SKM-1 treated with dmso at 0.1 percent for 144 hours (cell line): Measurements from ENCODE around the gene TBC1D1.

Experiments
- DNase-seq: peaks from one replicate; lab custom pipeline; 2025; ENCODE audit not compliant: unreplicated experiment; lab: John Stamatoyannopoulos, UW

The TBC1D1 gene

GRCh38 chr4:38184404-38184803 is 293.5 kb downstream of the TBC1D1 start:
- DNase-seq = peak; percentile 34

- DNase-seq = no peak
Measured at GRCh38 chr4:38185406-38186144, 294.7 kb downstream of the TBC1D1 start.

GRCh38 chr4:38188136-38188535 is 297.3 kb downstream of the TBC1D1 start:
- no peak for DNase-seq

GRCh38 chr4:38188631-38189101 is 297.8 kb downstream of the TBC1D1 start:
- DNase-seq = no peak
